HepG2 (cell line): Measurements from ENCODE around the gene COL9A3. TPM values are rescaled to one million over a fixed set of nuclear protein-coding genes. Genes with fewer than 3 reads are reported as not detected.

Source experiments
- ARHGAP35 ChIP-seq: sonication (generic); formaldehyde crosslinking; IDR thresholded peaks from 2 replicates; pipeline ENCODE4 v1.9.0; 2022; ENCODE audit warnings: mild to moderate bottlenecking, inconsistent platforms, moderate library complexity, missing genetic modification reagents, borderline replicate concordance
- CBX2 ChIP-seq, 2 experiments: fragments of 200-600 bp in 1 of 2; sonication (generic); formaldehyde crosslinking in 1 of 2; IDR thresholded peaks; 2 replicates each; pipeline versions ENCODE4 v1.7.0 to v1.8.1; 2018 to 2022; ENCODE audit warnings: low read depth in 2 of 2, low read length in 1 of 2, mild to moderate bottlenecking in 1 of 2, missing genetic modification reagents in 1 of 2
- CCAR2 ChIP-seq: fragments of 200-400 bp; formaldehyde crosslinking; optimal IDR thresholded peaks from 2 replicates; pipeline ENCODE3; 2018; ENCODE audit warnings: low read depth, mild to moderate bottlenecking, low read length, moderate library complexity
- HMG20B ChIP-seq: conservative IDR thresholded peaks from 2 replicates; pipeline ENCODE4 v1.6.1; 2016; ENCODE audit warnings: missing genetic modification reagents, missing compliant biosample characterization
- IKZF1 ChIP-seq: fragments of 450-650 bp; IDR thresholded peaks from 2 replicates; pipeline ENCODE4 v1.7.1; 2016
- JDP2 ChIP-seq: sonication (generic); formaldehyde crosslinking; IDR thresholded peaks from 2 replicates; pipeline ENCODE4 v1.8.1; 2022; ENCODE audit warnings: missing genetic modification reagents, borderline replicate concordance
- KAT8 ChIP-seq: IDR thresholded peaks from 2 replicates; pipeline ENCODE4 v1.6.1; 2016; ENCODE audit warnings: missing genetic modification reagents, missing compliant biosample characterization
- KLF9 ChIP-seq: IDR thresholded peaks from 2 replicates; pipeline ENCODE4 v1.6.1; 2016; ENCODE audit warnings: low read depth
- MED13 ChIP-seq: sonication (generic); formaldehyde crosslinking; IDR thresholded peaks from 2 replicates; pipeline ENCODE4 v1.5.0; 2020; ENCODE audit warnings: missing genetic modification reagents
- TEAD3 ChIP-seq: optimal IDR thresholded peaks from 2 replicates; pipeline ENCODE3; 2016; ENCODE audit warnings: borderline replicate concordance
- ZNF256 ChIP-seq: sonication (generic); formaldehyde crosslinking; conservative IDR thresholded peaks from 2 replicates; pipeline ENCODE4 v1.4.0; 2020; ENCODE audit warnings: missing genetic modification reagents
- ZNF3 ChIP-seq: IDR thresholded peaks from 2 replicates; pipeline ENCODE4 v1.7.0; 2017; ENCODE audit warnings: inconsistent platforms
- ZNF484 ChIP-seq: sonication (generic); formaldehyde crosslinking; IDR thresholded peaks from 2 replicates; pipeline ENCODE4 v1.5.1; 2020; ENCODE audit warnings: mild to moderate bottlenecking, low read depth, missing genetic modification reagents, borderline replicate concordance
- ZNF615 ChIP-seq: sonication (generic); formaldehyde crosslinking; IDR thresholded peaks from 2 replicates; pipeline ENCODE4 v1.5.0; 2020; ENCODE audit warnings: mild to moderate bottlenecking, missing genetic modification reagents, borderline replicate concordance
- ZNF703 ChIP-seq: sonication (generic); formaldehyde crosslinking; IDR thresholded peaks from 2 replicates; pipeline ENCODE4 v1.5.1; 2020; ENCODE audit warnings: missing genetic modification reagents, mild to moderate bottlenecking, moderate library complexity, borderline replicate concordance
- ZNF772 ChIP-seq: sonication (generic); formaldehyde crosslinking; IDR thresholded peaks from 2 replicates; pipeline ENCODE4 v1.5.0; 2020; ENCODE audit warnings: mild to moderate bottlenecking, missing genetic modification reagents
- ZZZ3 ChIP-seq: sonication (generic); formaldehyde crosslinking; IDR thresholded peaks from 2 replicates; pipeline ENCODE4 v1.4.0; 2020; ENCODE audit warnings: missing genetic modification reagents, mild to moderate bottlenecking, borderline replicate concordance
- polyA plus RNA-seq, 8 experiments: library from polyadenylated mRNA; depleted of rRNA in 3 of 8; stranded (reverse) in 7 of 8; unstranded in 1 of 8; fragments of >200 nt; fragmentation: Illumina TruSeq in 4 of 8; extraction: Trizol in 4 of 8; gene quantifications; 2 replicates each; pipeline versions ENCODE4 v1.2.1 to v1.2.3, GENCODE V29; 2011 to 2016; ENCODE audit warnings: low read depth in 4 of 8, missing spikeins in 1 of 8, mixed read lengths in 1 of 8; ENCODE audit not compliant: insufficient read depth in 1 of 8
- total RNA-seq, 5 experiments: library from RNA; depleted of rRNA; stranded (reverse); fragments of >200 nt; fragmentation: Illumina TruSeq; extraction: Trizol; gene quantifications; 2 replicates each; pipeline ENCODE4 v1.2.3, GENCODE V29; 2016; ENCODE audit warnings: low read depth in 1 of 5
- TF ChIP-seq, protein P1 (sequence below), 2 experiments: sonication (generic) in 1 of 2; formaldehyde crosslinking in 1 of 2; IDR thresholded peaks; 2 replicates each; pipeline versions ENCODE4 v1.6.1 to v1.9.0; 2014 to 2022; ENCODE audit warnings: antibody characterized with exemption in 1 of 2, borderline replicate concordance in 1 of 2, inconsistent platforms in 1 of 2, low read depth in 1 of 2, missing genetic modification reagents in 1 of 2
- TF ChIP-seq, protein P2 (sequence below): sonication (generic); formaldehyde crosslinking; IDR thresholded peaks from 2 replicates; pipeline ENCODE4 v1.4.0; 2020; ENCODE audit warnings: missing genetic modification reagents, borderline replicate concordance

Gene COL9A3
- total and polyA plus RNA-seq, 2 of the 13 experiments (the other 11 are each of a cell fraction or from before 2014, with no cell fraction given), result 155 to 204 TPM

DNA sequence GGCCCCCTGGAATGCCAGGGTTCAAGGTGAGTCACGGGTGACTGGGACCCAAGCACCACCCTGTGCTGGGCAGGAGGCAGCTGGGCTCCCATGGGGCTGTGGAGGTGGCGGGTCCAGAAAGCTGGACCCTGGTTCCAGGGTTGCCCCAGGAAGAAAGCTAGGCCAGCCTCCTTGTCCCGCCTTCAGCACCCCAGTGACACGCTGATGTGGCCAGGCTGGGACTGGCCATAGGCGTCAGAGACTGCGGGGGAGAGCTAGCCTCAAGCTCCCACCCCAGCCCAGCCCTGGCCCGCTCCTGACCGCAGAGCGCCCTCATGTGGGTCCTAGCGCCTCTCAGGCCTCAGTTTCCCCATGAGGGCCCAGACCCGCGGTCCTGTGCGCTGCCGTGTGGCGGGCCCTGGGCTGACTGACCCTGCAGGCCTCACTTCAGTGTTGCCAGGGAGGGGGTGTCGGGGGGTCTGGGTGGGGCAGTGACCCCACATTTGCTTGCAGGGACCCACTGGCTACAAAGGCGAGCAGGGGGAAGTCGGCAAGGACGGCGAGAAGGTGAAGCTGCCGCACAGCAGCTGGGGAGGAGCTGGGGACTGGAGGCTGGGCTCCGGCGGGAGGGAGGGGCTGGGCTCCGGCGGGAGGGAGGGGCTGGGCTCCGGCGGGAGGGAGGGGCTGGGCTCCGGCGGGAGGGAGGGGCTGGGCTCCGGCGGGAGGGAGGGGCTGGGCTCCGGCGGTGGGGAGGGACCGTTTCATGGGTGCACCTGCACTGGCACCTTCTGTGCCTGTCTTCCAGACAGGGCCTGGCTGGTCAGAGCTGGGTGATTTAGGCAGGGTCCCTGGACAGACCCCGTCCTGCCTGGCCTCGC lies 7.9 kb downstream of the COL9A3 start (continued):
- TF ChIP-seq, protein P1, sequence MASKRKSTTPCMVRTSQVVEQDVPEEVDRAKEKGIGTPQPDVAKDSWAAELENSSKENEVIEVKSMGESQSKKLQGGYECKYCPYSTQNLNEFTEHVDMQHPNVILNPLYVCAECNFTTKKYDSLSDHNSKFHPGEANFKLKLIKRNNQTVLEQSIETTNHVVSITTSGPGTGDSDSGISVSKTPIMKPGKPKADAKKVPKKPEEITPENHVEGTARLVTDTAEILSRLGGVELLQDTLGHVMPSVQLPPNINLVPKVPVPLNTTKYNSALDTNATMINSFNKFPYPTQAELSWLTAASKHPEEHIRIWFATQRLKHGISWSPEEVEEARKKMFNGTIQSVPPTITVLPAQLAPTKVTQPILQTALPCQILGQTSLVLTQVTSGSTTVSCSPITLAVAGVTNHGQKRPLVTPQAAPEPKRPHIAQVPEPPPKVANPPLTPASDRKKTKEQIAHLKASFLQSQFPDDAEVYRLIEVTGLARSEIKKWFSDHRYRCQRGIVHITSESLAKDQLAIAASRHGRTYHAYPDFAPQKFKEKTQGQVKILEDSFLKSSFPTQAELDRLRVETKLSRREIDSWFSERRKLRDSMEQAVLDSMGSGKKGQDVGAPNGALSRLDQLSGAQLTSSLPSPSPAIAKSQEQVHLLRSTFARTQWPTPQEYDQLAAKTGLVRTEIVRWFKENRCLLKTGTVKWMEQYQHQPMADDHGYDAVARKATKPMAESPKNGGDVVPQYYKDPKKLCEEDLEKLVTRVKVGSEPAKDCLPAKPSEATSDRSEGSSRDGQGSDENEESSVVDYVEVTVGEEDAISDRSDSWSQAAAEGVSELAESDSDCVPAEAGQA (IDR thresholded peaks at IDR 0.05; ENCODE audit: low read depth), result 0 out of 2 replicates have a peak, but pooled peaks have one; percentile 26
- TF ChIP-seq, protein P1 (CRISPR knock-in tag; IDR thresholded peaks at IDR 0.05; ENCODE audit: borderline replicate concordance), result no peak
- TF ChIP-seq ZNF772 (CRISPR knock-in tag) (no peak; the same call in 1 of the 2 replicates), ZNF615 (CRISPR knock-in tag) (no peak), CCAR2 (no peak), MED13 (CRISPR knock-in tag) (no peak), ZNF484 (CRISPR knock-in tag) (no peak), CBX2 (IDR thresholded peaks at IDR 0.05; ENCODE audit: low read depth, low read length) (no peak), CBX2 (CRISPR knock-in tag; IDR thresholded peaks at IDR 0.05; ENCODE audit: low read depth) (no peak), ZNF703 (CRISPR knock-in tag) (no peak), TEAD3 (CRISPR knock-in tag) (peak; percentile 92), KLF9 (no peak), ZZZ3 (CRISPR knock-in tag) (peak; percentile 62; the same call in 1 of the 2 replicates), HMG20B (CRISPR knock-in tag) (no peak), ZNF256 (CRISPR knock-in tag) (no peak), KAT8 (CRISPR knock-in tag) (no peak), ZNF3 (CRISPR knock-in tag) (no peak), IKZF1 (no peak), JDP2 (CRISPR knock-in tag) (no peak), ARHGAP35 (no peak)
- TF ChIP-seq, protein P2, sequence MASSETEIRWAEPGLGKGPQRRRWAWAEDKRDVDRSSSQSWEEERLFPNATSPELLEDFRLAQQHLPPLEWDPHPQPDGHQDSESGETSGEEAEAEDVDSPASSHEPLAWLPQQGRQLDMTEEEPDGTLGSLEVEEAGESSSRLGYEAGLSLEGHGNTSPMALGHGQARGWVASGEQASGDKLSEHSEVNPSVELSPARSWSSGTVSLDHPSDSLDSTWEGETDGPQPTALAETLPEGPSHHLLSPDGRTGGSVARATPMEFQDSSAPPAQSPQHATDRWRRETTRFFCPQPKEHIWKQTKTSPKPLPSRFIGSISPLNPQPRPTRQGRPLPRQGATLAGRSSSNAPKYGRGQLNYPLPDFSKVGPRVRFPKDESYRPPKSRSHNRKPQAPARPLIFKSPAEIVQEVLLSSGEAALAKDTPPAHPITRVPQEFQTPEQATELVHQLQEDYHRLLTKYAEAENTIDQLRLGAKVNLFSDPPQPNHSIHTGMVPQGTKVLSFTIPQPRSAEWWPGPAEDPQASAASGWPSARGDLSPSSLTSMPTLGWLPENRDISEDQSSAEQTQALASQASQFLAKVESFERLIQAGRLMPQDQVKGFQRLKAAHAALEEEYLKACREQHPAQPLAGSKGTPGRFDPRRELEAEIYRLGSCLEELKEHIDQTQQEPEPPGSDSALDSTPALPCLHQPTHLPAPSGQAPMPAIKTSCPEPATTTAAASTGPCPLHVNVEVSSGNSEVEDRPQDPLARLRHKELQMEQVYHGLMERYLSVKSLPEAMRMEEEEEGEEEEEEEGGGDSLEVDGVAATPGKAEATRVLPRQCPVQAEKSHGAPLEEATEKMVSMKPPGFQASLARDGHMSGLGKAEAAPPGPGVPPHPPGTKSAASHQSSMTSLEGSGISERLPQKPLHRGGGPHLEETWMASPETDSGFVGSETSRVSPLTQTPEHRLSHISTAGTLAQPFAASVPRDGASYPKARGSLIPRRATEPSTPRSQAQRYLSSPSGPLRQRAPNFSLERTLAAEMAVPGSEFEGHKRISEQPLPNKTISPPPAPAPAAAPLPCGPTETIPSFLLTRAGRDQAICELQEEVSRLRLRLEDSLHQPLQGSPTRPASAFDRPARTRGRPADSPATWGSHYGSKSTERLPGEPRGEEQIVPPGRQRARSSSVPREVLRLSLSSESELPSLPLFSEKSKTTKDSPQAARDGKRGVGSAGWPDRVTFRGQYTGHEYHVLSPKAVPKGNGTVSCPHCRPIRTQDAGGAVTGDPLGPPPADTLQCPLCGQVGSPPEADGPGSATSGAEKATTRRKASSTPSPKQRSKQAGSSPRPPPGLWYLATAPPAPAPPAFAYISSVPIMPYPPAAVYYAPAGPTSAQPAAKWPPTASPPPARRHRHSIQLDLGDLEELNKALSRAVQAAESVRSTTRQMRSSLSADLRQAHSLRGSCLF (CRISPR knock-in tag), result no peak
